ENCODE data around the gene GEMIN4. TPM values are rescaled to one million over a fixed set of nuclear protein-coding genes. Genes with fewer than 3 reads are reported as not detected.

GEMIN4 gene
- total and polyA plus RNA-seq, 10 of the 15 experiments (the other 5 are each of a cell fraction or from before 2014, with no cell fraction given): 2.4 to 55.6 (median 34.5) TPM

DNA sequence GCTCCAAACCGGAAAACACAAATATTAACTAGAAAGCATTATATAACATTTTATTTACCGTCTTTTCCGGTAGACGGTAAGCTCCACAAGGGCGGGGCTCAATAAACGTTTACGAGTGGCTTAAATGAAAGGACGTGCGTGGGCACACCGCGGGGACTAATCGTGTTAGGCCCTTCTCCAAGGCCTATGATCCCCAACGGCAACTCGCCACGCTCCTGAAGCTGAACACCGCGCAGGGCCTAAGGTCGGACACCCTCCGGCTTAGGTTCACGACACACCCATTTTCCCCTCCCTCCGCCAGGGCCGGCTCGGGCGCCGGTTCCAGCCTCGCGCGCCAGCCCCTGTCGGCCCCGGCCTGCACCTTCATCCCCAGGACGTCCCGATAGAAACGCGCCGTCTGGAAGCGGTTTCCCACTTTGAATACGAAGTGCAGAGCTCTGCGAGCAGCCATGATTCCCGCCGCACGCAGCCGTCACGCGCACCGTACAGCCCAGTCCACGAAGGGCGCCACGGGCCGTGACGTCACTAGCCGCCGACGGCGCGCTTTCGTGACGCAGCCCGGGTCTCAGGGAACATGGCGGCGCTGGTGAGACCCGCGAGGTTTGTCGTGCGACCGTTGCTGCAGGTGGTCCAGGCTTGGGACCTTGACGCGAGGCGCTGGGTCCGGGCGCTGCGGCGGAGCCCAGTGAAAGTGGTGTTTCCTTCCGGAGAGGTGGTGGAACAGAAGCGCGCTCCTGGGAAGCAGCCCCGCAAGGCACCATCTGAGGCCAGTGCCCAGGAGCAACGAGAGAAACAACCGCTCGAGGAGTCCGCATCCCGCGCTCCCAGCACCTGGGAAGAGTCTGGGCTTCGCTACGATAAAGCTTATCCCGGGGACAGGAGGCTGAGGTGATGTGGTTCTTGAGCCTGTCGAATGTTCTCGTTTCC is 30.0 kb upstream of the GEMIN4 start, which contains the start of the genes GLOD4 and MRM3 (continued):
- TF ChIP-seq NFIC (IDR thresholded peaks at IDR 0.05; ENCODE audit: low read depth, low read length) (no peak), POLR2AphosphoS5 (IDR thresholded peaks at IDR 0.05; ENCODE audit: low read length) (peak; percentile 89), RELB (IDR thresholded peaks at IDR 0.05; ENCODE audit: low read depth) (peak; percentile 100), HDGF (IDR thresholded peaks at IDR 0.05) (no peak), SPI1 (IDR thresholded peaks at IDR 0.05; ENCODE audit: borderline replicate concordance, insufficient read depth, low read depth, low read length) (no peak), USF1 (IDR thresholded peaks at IDR 0.05; ENCODE audit: borderline replicate concordance, extremely low read length, insufficient read depth, low read depth, low read length) (peak; percentile 78), STAT1 (conservative IDR thresholded peaks at IDR 0.05) (peak; percentile 94), BCLAF1 (IDR thresholded peaks at IDR 0.05) (no peak), WRNIP1 (IDR thresholded peaks at IDR 0.05; ENCODE audit: borderline replicate concordance, low read depth, low read length) (no peak), CBX5 (IDR thresholded peaks at IDR 0.05; ENCODE audit: low read depth) (no peak), MEF2B (IDR thresholded peaks at IDR 0.05; ENCODE audit: partially characterized antibody, poor library complexity, severe bottlenecking) (peak; percentile 28), RAD51 (IDR thresholded peaks at IDR 0.05) (no peak), STAT3 (IDR thresholded peaks at IDR 0.05; ENCODE audit: low read depth, low read length) (no peak), SIX5 (IDR thresholded peaks at IDR 0.05; ENCODE audit: low read depth, low read length, severe bottlenecking) (peak; percentile 67), NBN (IDR thresholded peaks at IDR 0.05) (peak; percentile 100), MYC (IDR thresholded peaks at IDR 0.05; ENCODE audit: insufficient read depth, insufficient read length, insufficient replicate concordance, low read length, severe bottlenecking) (peak; percentile 89), SUPT20H (IDR thresholded peaks at IDR 0.05; ENCODE audit: borderline replicate concordance, control insufficient read depth, low read depth, low read length) (no peak), SMAD5 (IDR thresholded peaks at IDR 0.05; ENCODE audit: low read depth) (no peak; the same call in none of the 2 replicates), GABPA (IDR thresholded peaks at IDR 0.05; ENCODE audit: low read depth) (no peak), HDAC2 (IDR thresholded peaks at IDR 0.05) (peak; percentile 98)
- TF ChIP-seq, protein P1, sequence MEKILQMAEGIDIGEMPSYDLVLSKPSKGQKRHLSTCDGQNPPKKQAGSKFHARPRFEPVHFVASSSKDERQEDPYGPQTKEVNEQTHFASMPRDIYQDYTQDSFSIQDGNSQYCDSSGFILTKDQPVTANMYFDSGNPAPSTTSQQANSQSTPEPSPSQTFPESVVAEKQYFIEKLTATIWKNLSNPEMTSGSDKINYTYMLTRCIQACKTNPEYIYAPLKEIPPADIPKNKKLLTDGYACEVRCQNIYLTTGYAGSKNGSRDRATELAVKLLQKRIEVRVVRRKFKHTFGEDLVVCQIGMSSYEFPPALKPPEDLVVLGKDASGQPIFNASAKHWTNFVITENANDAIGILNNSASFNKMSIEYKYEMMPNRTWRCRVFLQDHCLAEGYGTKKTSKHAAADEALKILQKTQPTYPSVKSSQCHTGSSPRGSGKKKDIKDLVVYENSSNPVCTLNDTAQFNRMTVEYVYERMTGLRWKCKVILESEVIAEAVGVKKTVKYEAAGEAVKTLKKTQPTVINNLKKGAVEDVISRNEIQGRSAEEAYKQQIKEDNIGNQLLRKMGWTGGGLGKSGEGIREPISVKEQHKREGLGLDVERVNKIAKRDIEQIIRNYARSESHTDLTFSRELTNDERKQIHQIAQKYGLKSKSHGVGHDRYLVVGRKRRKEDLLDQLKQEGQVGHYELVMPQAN (conservative IDR thresholded peaks at IDR 0.05): peak; percentile 91; the same call in 1 of the 2 replicates
- TF ChIP-seq, protein P2, sequence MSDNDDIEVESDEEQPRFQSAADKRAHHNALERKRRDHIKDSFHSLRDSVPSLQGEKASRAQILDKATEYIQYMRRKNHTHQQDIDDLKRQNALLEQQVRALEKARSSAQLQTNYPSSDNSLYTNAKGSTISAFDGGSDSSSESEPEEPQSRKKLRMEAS (IDR thresholded peaks at IDR 0.05; ENCODE audit: low read depth, low read length): peak; percentile 93
